ENCODE data around the gene UAP1. TPM values are rescaled to one million over a fixed set of nuclear protein-coding genes. Genes with fewer than 3 reads are reported as not detected.
"Not testable (repeated sequence)": the region's sequence is repeated elsewhere in the genome, so short reads cannot be mapped to it uniquely, and the experiment has no call there.

Gene UAP1
- total RNA-seq, 6 experiments from 2014 or later: 41.9 to 108 (median 51.1) TPM

DNA sequence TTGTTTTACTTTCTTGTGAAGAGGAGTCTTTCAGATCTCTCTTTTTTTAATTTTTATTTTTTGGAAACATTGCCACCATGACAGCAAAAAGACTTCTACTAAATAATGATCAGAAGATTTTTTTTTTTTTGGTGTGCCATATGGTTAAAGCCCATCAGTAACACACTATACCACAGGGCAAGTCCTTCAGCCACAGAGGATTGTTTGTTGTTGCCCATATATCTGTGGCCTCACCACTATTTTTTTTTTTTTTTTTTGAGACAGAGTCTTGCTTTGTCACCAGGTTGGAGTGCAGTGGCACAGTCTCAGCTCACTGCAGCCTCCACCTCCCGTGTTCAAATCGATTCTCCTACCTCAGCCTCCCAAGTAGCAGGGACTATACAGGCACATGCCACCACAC is 29.2 kb downstream of the UAP1 start:
- Histone ChIP-seq H3K27me3 (no peaks in the 10 kb centered on the region), H3K4me1 (peaks cover 0 to under 1% (median 0%) of the 10 kb centered on the region in 4 donors), H3K4me3 (no peak overlapping the region), H3K9me3 (no peaks in the 10 kb centered on the region), H3K36me3 (peaks cover 0 to 57% (median 7%) of the 10 kb centered on the region in 4 donors), H3K27ac (no peak overlapping the region)
- no peak for ATAC-seq
- no peak for TF ChIP-seq POLR2A (IDR thresholded peaks at IDR 0.05)
- TF ChIP-seq, protein P1, sequence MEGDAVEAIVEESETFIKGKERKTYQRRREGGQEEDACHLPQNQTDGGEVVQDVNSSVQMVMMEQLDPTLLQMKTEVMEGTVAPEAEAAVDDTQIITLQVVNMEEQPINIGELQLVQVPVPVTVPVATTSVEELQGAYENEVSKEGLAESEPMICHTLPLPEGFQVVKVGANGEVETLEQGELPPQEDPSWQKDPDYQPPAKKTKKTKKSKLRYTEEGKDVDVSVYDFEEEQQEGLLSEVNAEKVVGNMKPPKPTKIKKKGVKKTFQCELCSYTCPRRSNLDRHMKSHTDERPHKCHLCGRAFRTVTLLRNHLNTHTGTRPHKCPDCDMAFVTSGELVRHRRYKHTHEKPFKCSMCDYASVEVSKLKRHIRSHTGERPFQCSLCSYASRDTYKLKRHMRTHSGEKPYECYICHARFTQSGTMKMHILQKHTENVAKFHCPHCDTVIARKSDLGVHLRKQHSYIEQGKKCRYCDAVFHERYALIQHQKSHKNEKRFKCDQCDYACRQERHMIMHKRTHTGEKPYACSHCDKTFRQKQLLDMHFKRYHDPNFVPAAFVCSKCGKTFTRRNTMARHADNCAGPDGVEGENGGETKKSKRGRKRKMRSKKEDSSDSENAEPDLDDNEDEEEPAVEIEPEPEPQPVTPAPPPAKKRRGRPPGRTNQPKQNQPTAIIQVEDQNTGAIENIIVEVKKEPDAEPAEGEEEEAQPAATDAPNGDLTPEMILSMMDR (IDR thresholded peaks at IDR 0.05): no peak
- DNase-seq: no peak
- intact Hi-C loops (cut with DNase I): no loop called here
- no CpG with 5 or more reads among the region's 2 CpGs for WGBS (ENCODE audit: insufficient coverage, low coverage, low lambda C conversion rate, missing lambda C conversion rate)

DNA sequence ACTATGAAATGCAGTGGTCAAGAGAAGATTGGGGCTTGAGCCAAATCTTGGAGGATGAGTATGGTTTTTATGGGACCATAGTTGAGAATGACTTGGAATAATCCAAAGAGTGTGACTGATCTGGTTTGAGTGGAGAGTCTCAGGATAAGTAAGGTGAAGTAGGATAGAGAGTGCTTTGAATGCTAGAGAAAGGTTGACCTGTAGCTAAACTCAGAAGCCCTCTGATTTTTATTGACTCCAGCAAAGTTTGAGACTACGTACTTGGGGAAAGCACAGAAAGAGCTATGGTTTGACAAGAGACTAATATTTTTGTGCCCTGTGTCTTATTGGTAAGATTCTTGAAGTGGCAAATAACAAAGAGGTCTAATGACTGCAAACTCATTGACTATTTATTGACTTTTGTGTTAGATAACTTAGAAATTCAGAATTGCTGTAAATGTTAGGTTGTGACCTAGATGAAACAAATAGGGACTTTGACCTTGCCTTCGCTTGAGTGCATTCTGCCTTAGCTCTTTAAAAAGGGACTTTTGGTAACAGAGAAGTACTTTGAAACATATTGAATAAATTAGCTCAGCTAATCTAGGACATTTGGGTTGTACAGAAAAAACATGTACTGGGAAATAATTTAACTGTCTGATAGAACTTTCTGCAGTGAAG is 35.1 kb downstream of the UAP1 start:
- DNase-seq (no peak), ATAC-seq (peak; percentile 90 to 94 (median 92))
- 24% methylated on average over 2 of the region's 2 CpGs for WGBS (ENCODE audit: insufficient coverage, low coverage, low lambda C conversion rate, missing lambda C conversion rate)
- no peaks in the 10 kb centered on the region for H3K9me3 ChIP-seq
- TF ChIP-seq, protein P1 (IDR thresholded peaks at IDR 0.05): no peak
- TF ChIP-seq POLR2A (IDR thresholded peaks at IDR 0.05): no peak
- no peaks in the 10 kb centered on the region for H3K27me3 ChIP-seq
- intact Hi-C loops (cut with DNase I): no loop called here
- peak overlapping the region; percentile 12 to 69 (median 65) for H3K27ac ChIP-seq
- peaks cover 0 to 31% (median 13%) of the 10 kb centered on the region in 4 donors for H3K36me3 ChIP-seq
- peaks cover 0 to 23% (median 7%) of the 10 kb centered on the region in 4 donors for H3K4me1 ChIP-seq
- no peak overlapping the region for H3K4me3 ChIP-seq

DNA sequence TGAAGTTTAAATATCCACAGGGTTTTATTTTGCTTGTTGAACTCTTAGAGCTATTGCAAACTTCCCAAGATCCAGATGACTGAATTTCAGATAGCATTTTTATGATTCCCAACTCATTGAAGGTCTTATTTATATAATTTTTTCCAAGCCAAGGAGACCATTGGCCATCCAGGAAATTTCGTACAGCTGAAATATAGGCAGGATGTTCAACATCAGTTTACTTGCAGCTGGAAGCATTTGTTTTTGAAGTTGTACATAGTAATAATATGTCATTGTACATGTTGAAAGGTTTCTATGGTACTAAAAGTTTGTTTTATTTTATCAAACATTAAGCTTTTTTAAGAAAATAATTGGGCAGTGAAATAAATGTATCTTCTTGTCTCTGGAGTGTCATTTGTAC is 37.9 kb downstream of the UAP1 start:
- intact Hi-C loops (cut with DNase I): no loop called here
- H3K36me3 ChIP-seq: peaks cover 0 to 21% (median 9%) of the 10 kb centered on the region in 4 donors
- H3K9me3 ChIP-seq: no peaks in the 10 kb centered on the region
- 94% methylated on average over 1 of the region's 1 CpG for WGBS (ENCODE audit: insufficient coverage, low coverage, low lambda C conversion rate, missing lambda C conversion rate)
- no peak overlapping the region for H3K27ac ChIP-seq
- H3K4me1 ChIP-seq: peaks cover 0 to 23% (median 7%) of the 10 kb centered on the region in 4 donors
- no peak for ATAC-seq
- no peaks in the 10 kb centered on the region for H3K27me3 ChIP-seq
- TF ChIP-seq, protein P1 (IDR thresholded peaks at IDR 0.05): no peak
- no peak for TF ChIP-seq POLR2A (IDR thresholded peaks at IDR 0.05)
- H3K4me3 ChIP-seq: no peak overlapping the region
- no peak for DNase-seq

- H3K27ac ChIP-seq; ATAC-seq; H3K4me1 ChIP-seq; H3K9me3 ChIP-seq; intact Hi-C loops (cut with DNase I); H3K27me3 ChIP-seq; DNase-seq; H3K4me3 ChIP-seq: not testable (repeated sequence)
- H3K36me3 ChIP-seq: peaks cover 0 to 21% (median 9%) of the 10 kb centered on the region in 4 donors
- WGBS (ENCODE audit: insufficient coverage, low coverage, low lambda C conversion rate, missing lambda C conversion rate): 100% methylated on average over 2 of the region's 2 CpGs
Measured at GRCh38 chr1:162603117-162603516, 41.6 kb downstream of the UAP1 start.

DNA sequence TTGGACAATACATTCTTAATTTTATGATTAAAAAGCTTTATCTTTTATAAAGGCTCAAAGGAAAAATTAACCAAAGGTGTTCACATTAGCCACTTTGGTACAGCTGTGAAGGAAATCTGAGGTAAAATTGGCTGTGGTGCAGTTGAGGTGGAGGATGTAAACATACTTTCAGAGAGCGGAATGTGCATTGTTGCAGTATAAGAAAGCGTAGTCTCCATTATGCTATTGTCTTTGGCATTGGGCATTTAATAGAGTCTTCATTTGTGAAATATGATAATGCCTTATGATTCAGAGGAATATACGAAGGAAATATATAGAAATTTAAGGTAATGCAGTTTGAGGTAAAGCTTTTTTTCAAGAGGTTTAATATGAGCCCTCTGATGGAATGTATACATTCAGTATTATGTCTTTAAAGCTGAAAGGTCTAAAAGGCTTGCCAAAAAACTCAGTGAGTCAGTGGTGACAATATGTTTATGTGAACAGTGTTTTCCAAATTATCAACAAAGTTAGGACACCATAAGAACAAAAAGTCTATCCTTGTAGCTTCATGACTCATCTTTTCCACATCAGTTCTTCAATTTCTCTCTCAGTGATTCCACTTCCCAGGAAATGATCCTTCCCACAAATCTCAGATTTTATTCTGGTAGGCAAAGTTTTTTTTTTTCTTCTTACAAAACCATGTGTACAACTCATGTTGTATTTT is 43.9 kb downstream of the UAP1 start:
- DNase-seq: no peak
- H3K27ac ChIP-seq: no peak overlapping the region
- no peaks in the 10 kb centered on the region for H3K27me3 ChIP-seq
- H3K4me1 ChIP-seq: no peaks in the 10 kb centered on the region
- H3K36me3 ChIP-seq: peaks cover 0 to 9% (median 3%) of the 10 kb centered on the region in 4 donors
- WGBS (ENCODE audit: insufficient coverage, low coverage, low lambda C conversion rate, missing lambda C conversion rate): 87% methylated on average over 3 of the region's 3 CpGs
- no peaks in the 10 kb centered on the region for H3K9me3 ChIP-seq
- intact Hi-C loops (cut with DNase I): no loop called here
- no peak for TF ChIP-seq POLR2A (IDR thresholded peaks at IDR 0.05)
- TF ChIP-seq, protein P1 (IDR thresholded peaks at IDR 0.05): no peak
- no peak overlapping the region for H3K4me3 ChIP-seq
- peak in 1 of 4 donors; percentile 52 for ATAC-seq

All from right lobe of liver (tissue), 6 donors.